HEK293 (cell line): Measurements from ENCODE around the gene SNTG2.

Experiments used
- CTCF ChIA-PET: fragments of 350-600 bp; formaldehyde crosslinking; extraction: SDS; loops from one replicate; lab custom pipeline; 2021; ENCODE audit warnings: antibody characterized with exemption; lab: Yijun Ruan, JAX
- POLR2A ChIA-PET: fragments of 300-600 bp; formaldehyde crosslinking; extraction: SDS; loops from one replicate; lab custom pipeline; 2020; ENCODE audit warnings: antibody characterized with exemption, inconsistent platforms; lab: Yijun Ruan, JAX
- H3K27ac ChIP-seq: fragments of 200-500 bp; sonication (Bioruptor generic); 2 replicates; pipeline ENCODE4 v1.5.1; 2014; ENCODE audit warnings: low read depth, low read length, control low read depth, inconsistent platforms; ENCODE audit errors: extremely low read depth
- H3K36me3 ChIP-seq, 2 experiments: fragments of 200-500 bp in 1 of 2; sonication (Bioruptor generic) in 1 of 2; 1 replicate in 1 of 2; 2 replicates in 1 of 2; pipeline ENCODE4 v1.5.1; 2014 to 2017; ENCODE audit warnings: inconsistent platforms in 2 of 2, low read length in 2 of 2; ENCODE audit not compliant: control insufficient read depth in 2 of 2, insufficient read depth in 1 of 2
- H3K4me1 ChIP-seq: fragments of 200-500 bp; sonication (Bioruptor generic); 2 replicates; pipeline ENCODE4 v1.5.1; 2014; ENCODE audit warnings: mild to moderate bottlenecking, low read length, inconsistent platforms; ENCODE audit not compliant: control insufficient read depth, insufficient read depth
- H3K4me3 ChIP-seq: 2 replicates; pipeline ENCODE4 v1.5.1; 2011; ENCODE audit warnings: low read depth, mild to moderate bottlenecking, control low read depth, low read length, moderate library complexity
- H3K9me3 ChIP-seq: fragments of 200-500 bp; sonication (Bioruptor generic); 2 replicates; pipeline ENCODE4 v1.5.1; 2014; ENCODE audit warnings: low read depth, low read length, inconsistent platforms; ENCODE audit not compliant: control insufficient read depth, insufficient read depth
- BCL6B ChIP-seq: fragments of 450-650 bp; formaldehyde crosslinking; IDR thresholded peaks from 2 replicates; pipeline ENCODE4 v1.5.1; 2017; ENCODE audit warnings: missing biosample characterization, missing genetic modification characterization
- CTCF ChIP-seq: fragments of 450-650 bp; formaldehyde crosslinking; IDR thresholded peaks from 2 replicates; pipeline ENCODE4 v1.5.1; 2016; ENCODE audit warnings: missing biosample characterization, missing genetic modification characterization
- EGR2 ChIP-seq: fragments of 450-650 bp; formaldehyde crosslinking; IDR thresholded peaks from 2 replicates; pipeline ENCODE4 v1.5.1; 2016; ENCODE audit warnings: low read depth, missing biosample characterization, missing genetic modification characterization
- ELK4 ChIP-seq: IDR thresholded peaks from 2 replicates; pipeline ENCODE4 v1.6.1; 2011; ENCODE audit warnings: mild to moderate bottlenecking, low read depth, low read length, borderline replicate concordance
- GLI4 ChIP-seq: fragments of 450-650 bp; formaldehyde crosslinking; IDR thresholded peaks from 2 replicates; pipeline ENCODE4 v1.5.1; 2016; ENCODE audit warnings: missing biosample characterization, missing genetic modification characterization
- HIC1 ChIP-seq: fragments of 450-650 bp; formaldehyde crosslinking; IDR thresholded peaks from 2 replicates; pipeline ENCODE4 v1.5.1; 2016; ENCODE audit warnings: missing biosample characterization, missing genetic modification characterization
- RBAK ChIP-seq: fragments of 450-650 bp; formaldehyde crosslinking; IDR thresholded peaks from 2 replicates; pipeline ENCODE4 v1.5.1; 2016; ENCODE audit warnings: missing biosample characterization, missing genetic modification characterization
- ZNF121 ChIP-seq: fragments of 450-650 bp; formaldehyde crosslinking; IDR thresholded peaks from 2 replicates; pipeline ENCODE4 v1.5.1; 2016; ENCODE audit warnings: missing biosample characterization, missing genetic modification characterization
- ZNF138 ChIP-seq: fragments of 450-650 bp; formaldehyde crosslinking; IDR thresholded peaks from 2 replicates; pipeline ENCODE4 v1.5.1; 2016; ENCODE audit warnings: missing biosample characterization, missing genetic modification characterization, borderline replicate concordance
- ZNF140 ChIP-seq: fragments of 450-650 bp; formaldehyde crosslinking; IDR thresholded peaks from 2 replicates; pipeline ENCODE4 v1.5.1; 2016; ENCODE audit warnings: missing biosample characterization, missing genetic modification characterization
- ZNF146 ChIP-seq: fragments of 450-650 bp; formaldehyde crosslinking; IDR thresholded peaks from 2 replicates; pipeline ENCODE4 v1.5.1; 2016; ENCODE audit warnings: missing biosample characterization, missing genetic modification characterization
- ZNF26 ChIP-seq: fragments of 450-650 bp; formaldehyde crosslinking; IDR thresholded peaks from 2 replicates; pipeline ENCODE4 v1.5.1; 2016; ENCODE audit warnings: missing biosample characterization, missing genetic modification characterization
- ZNF274 ChIP-seq, 2 experiments: fragments of 200-500 bp in 1 of 2; fragments of 450-650 bp in 1 of 2; sonication (Bioruptor generic) in 1 of 2; formaldehyde crosslinking in 1 of 2; IDR thresholded peaks; 2 replicates each; pipeline versions ENCODE4 v1.5.1 to v1.6.1; 2014 to 2016; ENCODE audit warnings: borderline replicate concordance in 1 of 2, inconsistent platforms in 1 of 2, low read length in 1 of 2, missing biosample characterization in 1 of 2, missing genetic modification characterization in 1 of 2
- ZNF48 ChIP-seq: fragments of 450-650 bp; formaldehyde crosslinking; IDR thresholded peaks from 2 replicates; pipeline ENCODE4 v1.5.1; 2016; ENCODE audit warnings: missing biosample characterization, missing genetic modification characterization
- ZNF518A ChIP-seq: fragments of 450-650 bp; formaldehyde crosslinking; conservative IDR thresholded peaks from 2 replicates; pipeline ENCODE4 v1.5.1; 2016; ENCODE audit warnings: low read depth, missing biosample characterization, missing genetic modification characterization
- ZNF521 ChIP-seq: fragments of 450-650 bp; formaldehyde crosslinking; IDR thresholded peaks from 2 replicates; pipeline ENCODE4 v1.5.1; 2017; ENCODE audit warnings: missing biosample characterization, mild to moderate bottlenecking, missing genetic modification characterization
- ZNF571 ChIP-seq: fragments of 450-650 bp; formaldehyde crosslinking; IDR thresholded peaks from 2 replicates; pipeline ENCODE4 v1.5.0; 2017; ENCODE audit warnings: missing biosample characterization, missing genetic modification characterization
- ZNF660 ChIP-seq: fragments of 450-650 bp; IDR thresholded peaks from 2 replicates; pipeline ENCODE4 v1.5.1; 2018; ENCODE audit warnings: missing biosample characterization, mild to moderate bottlenecking, missing genetic modification characterization
- ZNF704 ChIP-seq: fragments of 450-650 bp; formaldehyde crosslinking; IDR thresholded peaks from 2 replicates; pipeline ENCODE4 v1.5.1; 2016; ENCODE audit warnings: missing biosample characterization, missing genetic modification characterization

The SNTG2 gene

GRCh38 chr2:1054399-1054798 lies 103.8 kb downstream of the SNTG2 start:
- H3K9me3 ChIP-seq, result no peaks in the 10 kb centered on the region
- H3K4me1 ChIP-seq, result no peaks in the 10 kb centered on the region
- H3K36me3 ChIP-seq, result no peaks in the 10 kb centered on the region
- ChIA-PET POLR2A (no interaction called here), CTCF (no interaction called here)
- H3K4me3 ChIP-seq, result no peak overlapping the region
- TF ChIP-seq ZNF571 (tag by site-specific recombination) (no peak), EGR2 (tag by site-specific recombination) (no peak), CTCF (tag by site-specific recombination) (no peak)
- no peak overlapping the region for H3K27ac ChIP-seq

GRCh38 chr2:1055014-1055595 lies 104.5 kb downstream of the SNTG2 start:
- Histone ChIP-seq H3K4me3 (no peak overlapping the region), H3K27ac (no peak overlapping the region), H3K9me3 (no peaks in the 10 kb centered on the region), H3K36me3 (no peaks in the 10 kb centered on the region), H3K4me1 (no peaks in the 10 kb centered on the region)
- POLR2A ChIA-PET, result no interaction called here
- CTCF ChIA-PET, result no interaction called here
- no peak for TF ChIP-seq BCL6B (tag by site-specific recombination)
- no peak for TF ChIP-seq ZNF274 (IDR thresholded peaks at IDR 0.05; ENCODE audit: low read length)
- TF ChIP-seq ZNF274 (tag by site-specific recombination; IDR thresholded peaks at IDR 0.05; ENCODE audit: borderline replicate concordance), result no peak
- TF ChIP-seq ZNF48 (tag by site-specific recombination), result no peak
- no peak for TF ChIP-seq ZNF521 (tag by site-specific recombination)
- TF ChIP-seq RBAK (tag by site-specific recombination), result no peak
- no peak for TF ChIP-seq HIC1 (tag by site-specific recombination)
- TF ChIP-seq ZNF518A (tag by site-specific recombination), result no peak
- no peak for TF ChIP-seq ZNF26 (tag by site-specific recombination)
- TF ChIP-seq ZNF146 (tag by site-specific recombination), result no peak
- TF ChIP-seq GLI4 (tag by site-specific recombination), result no peak
- no peak for TF ChIP-seq ZNF660 (tag by site-specific recombination)
- no peak for TF ChIP-seq ZNF138
- no peak for TF ChIP-seq ZNF121 (tag by site-specific recombination)
- TF ChIP-seq ZNF140 (tag by site-specific recombination), result no peak
- no peak for TF ChIP-seq ELK4
- no peak for TF ChIP-seq ZNF704 (tag by site-specific recombination)
